Omental fat pad (tissue), 4 donors: ENCODE results near the gene SGMS1. TPM values are rescaled to one million over a fixed set of nuclear protein-coding genes. Genes with fewer than 3 reads are reported as not detected.
A peak's percentile ranks its signal among the peaks of the same experiment; 100 is the strongest.

ENCODE experiments used
- ATAC-seq: fragments of 150-250 bp; one replicate; pipeline ENCODE4 v1.9.1; 2016; ENCODE audit warnings: mild to moderate bottlenecking, moderate library complexity; ENCODE audit not compliant: low FRiP score
- DNase-seq: peaks from one replicate; pipeline ENCODE4 v3.0.0-alpha.2; 2019; ENCODE audit warnings: low spot score
- total RNA-seq, 4 donors: library from RNA; depleted of rRNA; stranded (reverse); fragments of >200 nt; gene quantifications; one replicate each; pipeline ENCODE4 v1.1.0, GENCODE V29; 2016
- TF ChIP-seq, protein P1 (sequence below), 3 donors: fragments of 450-650 bp; IDR thresholded peaks; one replicate each; pipeline ENCODE4 v1.5.1; 2016 to 2017; ENCODE audit warnings: antibody characterized with exemption in 3 of 3, mild to moderate bottlenecking in 3 of 3, moderate library complexity in 2 of 3

SGMS1 gene
- total RNA-seq, 4 donors from 2014 or later = 82.5 to 136 (median 96.4) TPM

- no peak for DNase-seq
- ATAC-seq = peak; percentile 35
- TF ChIP-seq, protein P1, sequence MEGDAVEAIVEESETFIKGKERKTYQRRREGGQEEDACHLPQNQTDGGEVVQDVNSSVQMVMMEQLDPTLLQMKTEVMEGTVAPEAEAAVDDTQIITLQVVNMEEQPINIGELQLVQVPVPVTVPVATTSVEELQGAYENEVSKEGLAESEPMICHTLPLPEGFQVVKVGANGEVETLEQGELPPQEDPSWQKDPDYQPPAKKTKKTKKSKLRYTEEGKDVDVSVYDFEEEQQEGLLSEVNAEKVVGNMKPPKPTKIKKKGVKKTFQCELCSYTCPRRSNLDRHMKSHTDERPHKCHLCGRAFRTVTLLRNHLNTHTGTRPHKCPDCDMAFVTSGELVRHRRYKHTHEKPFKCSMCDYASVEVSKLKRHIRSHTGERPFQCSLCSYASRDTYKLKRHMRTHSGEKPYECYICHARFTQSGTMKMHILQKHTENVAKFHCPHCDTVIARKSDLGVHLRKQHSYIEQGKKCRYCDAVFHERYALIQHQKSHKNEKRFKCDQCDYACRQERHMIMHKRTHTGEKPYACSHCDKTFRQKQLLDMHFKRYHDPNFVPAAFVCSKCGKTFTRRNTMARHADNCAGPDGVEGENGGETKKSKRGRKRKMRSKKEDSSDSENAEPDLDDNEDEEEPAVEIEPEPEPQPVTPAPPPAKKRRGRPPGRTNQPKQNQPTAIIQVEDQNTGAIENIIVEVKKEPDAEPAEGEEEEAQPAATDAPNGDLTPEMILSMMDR (IDR thresholded peaks at IDR 0.05) = no peak
Measured at GRCh38 chr10:50392966-50393718, 230.6 kb downstream of the SGMS1 start.

DNA sequence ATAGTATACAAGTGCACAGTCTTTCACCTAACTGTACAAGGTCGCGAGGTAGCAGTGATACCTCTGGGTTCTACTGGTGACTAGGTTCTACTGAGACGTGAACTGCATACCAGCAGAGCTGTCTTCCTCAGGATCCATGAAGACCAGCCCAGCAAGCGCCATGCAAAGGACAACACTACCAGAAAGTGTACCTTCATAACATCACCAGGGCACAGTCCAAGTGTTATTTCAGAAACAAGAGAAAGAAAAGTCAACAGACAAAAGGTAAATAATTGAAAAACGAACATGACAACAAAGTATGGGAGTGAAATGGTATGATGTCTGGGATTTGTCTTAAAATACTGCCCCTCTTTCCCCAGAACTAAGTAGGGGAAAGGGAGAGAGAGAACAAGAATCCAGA lies 231.3 kb downstream of the SGMS1 start:
- TF ChIP-seq, protein P1 (IDR thresholded peaks at IDR 0.05) = no peak
- no peak for DNase-seq
- ATAC-seq = no peak

DNA sequence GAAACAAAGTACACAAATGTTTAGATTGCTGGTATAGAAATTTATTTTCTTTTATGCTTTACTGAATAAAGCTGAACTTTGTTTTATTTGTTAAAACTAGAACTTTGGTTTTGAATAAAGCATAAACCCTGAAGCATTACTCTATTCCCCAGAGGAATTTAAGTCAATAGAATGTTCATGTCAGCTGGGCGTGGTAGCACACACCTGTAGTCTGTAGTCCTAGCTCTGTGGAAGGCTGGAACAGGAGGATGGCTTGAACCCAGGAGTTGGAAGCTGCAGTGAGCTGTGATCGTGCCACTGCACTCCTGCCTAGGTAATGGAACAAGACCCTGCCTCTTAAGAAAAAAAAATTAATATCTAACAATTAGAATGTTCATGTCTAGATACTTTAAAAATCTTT lies 233.5 kb downstream of the SGMS1 start:
- DNase-seq (no peak), ATAC-seq (no peak)
- TF ChIP-seq, protein P1 (IDR thresholded peaks at IDR 0.05) = no peak

DNA sequence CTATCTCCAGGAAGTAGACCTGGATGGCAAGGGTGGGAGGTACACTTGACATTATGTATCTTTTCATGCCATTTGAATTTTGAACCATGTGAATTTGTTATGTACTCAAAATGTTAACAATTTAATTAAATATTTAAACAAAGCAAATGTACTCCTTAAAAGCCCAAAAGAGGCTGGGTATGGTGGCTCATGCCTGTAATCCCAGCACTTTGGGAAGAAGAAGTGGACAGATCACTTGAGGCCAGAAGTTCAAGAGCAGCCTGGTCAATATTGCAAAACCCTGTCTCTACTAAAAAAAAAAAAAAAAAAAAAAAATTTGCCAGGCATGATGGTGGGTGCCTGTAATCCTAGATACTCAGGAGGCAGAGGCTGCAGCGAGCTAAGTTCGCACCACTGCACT lies 235.6 kb downstream of the SGMS1 start:
- TF ChIP-seq, protein P1 (IDR thresholded peaks at IDR 0.05) = no peak
- DNase-seq (no peak), ATAC-seq (no peak)

DNA sequence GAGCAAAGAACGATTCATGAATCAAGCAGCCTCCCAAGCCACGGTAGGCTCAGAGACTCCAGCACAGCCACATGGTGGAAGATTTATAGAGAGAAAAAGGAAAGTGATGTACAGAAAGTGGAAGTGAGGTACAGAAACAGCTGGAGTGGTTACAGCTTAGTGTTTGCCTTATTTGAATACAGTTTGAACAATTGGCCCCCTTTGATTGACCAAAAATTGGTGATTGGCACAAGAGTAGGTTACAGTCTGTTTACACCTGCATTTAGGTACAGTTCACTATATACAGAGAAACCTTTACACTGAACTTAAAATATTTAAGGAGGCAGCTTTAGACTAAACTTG lies 236.1 kb downstream of the SGMS1 start:
- no peak for ATAC-seq
- DNase-seq = no peak
- TF ChIP-seq, protein P1 (IDR thresholded peaks at IDR 0.05) = no peak

- TF ChIP-seq, protein P1 (IDR thresholded peaks at IDR 0.05) = no peak
- ATAC-seq (no peak), DNase-seq (no peak)
Measured at GRCh38 chr10:50387007-50387731, 236.6 kb downstream of the SGMS1 start.

- no peak for DNase-seq
- TF ChIP-seq, protein P1 (IDR thresholded peaks at IDR 0.05) = no peak
- ATAC-seq = peak; percentile 42
Measured at GRCh38 chr10:50385624-50386023, 238.1 kb downstream of the SGMS1 start.
